GM12891 (cell line): ENCODE results near the gene CFAP97D2.
A peak's percentile ranks its signal among the peaks of the same experiment; 100 is the strongest.
"Not testable (repeated sequence)": the region's sequence is repeated elsewhere in the genome, so short reads cannot be mapped to it uniquely, and the experiment has no call there.

ENCODE experiments used
- DNase-seq: peaks from one replicate; pipeline ENCODE4 v3.0.0; 2011; ENCODE audit warnings: low spot score; ENCODE audit not compliant: insufficient read length
- FAIRE-seq: peaks from 2 replicates; lab custom pipeline; 2011; peaks lifted over from hg19 to GRCh38; lab: Jason Lieb, UNC
- PAX5 ChIP-seq: IDR thresholded peaks from 2 replicates; pipeline ENCODE4 v1.6.1; 2011; ENCODE audit warnings: low read length, moderate library complexity, mild to moderate bottlenecking; ENCODE audit not compliant: insufficient read depth, severe bottlenecking
- POLR2A ChIP-seq: IDR thresholded peaks from 2 replicates; pipeline ENCODE4 v1.6.1; 2011; ENCODE audit warnings: low read depth, low read length, control low read depth
- POLR2AphosphoS5 ChIP-seq: IDR thresholded peaks from 2 replicates; pipeline ENCODE4 v1.6.1; 2011; ENCODE audit warnings: low read depth, low read length, control low read depth
- POU2F2 ChIP-seq: IDR thresholded peaks from 2 replicates; pipeline ENCODE4 v1.6.1; 2011; ENCODE audit warnings: low read depth, mild to moderate bottlenecking, control low read depth, low read length, moderate library complexity
- SPI1 ChIP-seq: IDR thresholded peaks from 2 replicates; pipeline ENCODE4 v1.6.1; 2011; ENCODE audit warnings: low read depth, low read length, control low read depth
- TAF1 ChIP-seq: IDR thresholded peaks from 2 replicates; pipeline ENCODE4 v1.6.1; 2011; ENCODE audit warnings: low read depth, low read length, control low read depth

Gene CFAP97D2

DNA sequence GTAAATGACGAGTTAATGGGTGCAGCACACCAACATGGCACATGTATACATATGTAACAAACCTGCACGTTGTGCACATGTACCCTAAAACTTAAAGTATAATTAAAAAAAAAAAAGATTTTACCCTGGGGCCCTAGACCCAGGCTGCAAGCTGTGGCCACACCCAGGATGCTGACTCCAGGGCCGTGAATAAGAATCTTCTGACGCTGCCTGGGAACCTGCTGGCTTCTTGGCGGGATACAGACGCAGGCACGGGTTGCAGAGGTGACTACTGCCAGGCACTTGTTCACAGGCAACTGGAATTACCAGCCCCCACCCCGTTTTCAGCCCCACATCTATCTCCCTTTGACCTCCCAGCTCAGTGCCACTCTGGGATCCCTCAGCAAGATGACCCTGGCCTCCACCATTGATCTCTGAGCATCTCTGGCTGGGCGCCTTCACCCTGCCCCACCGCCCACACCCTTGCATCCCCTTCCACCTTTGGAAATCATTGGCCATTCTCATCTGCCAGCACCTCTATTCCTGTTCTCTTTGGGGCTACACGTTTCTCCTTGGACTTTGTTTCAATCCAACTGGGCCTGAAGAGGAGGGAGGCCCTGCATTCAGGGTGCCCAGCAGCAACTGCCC, 21.1 kb upstream of the CFAP97D2 start:
- FAIRE-seq = no peak
- no peak for DNase-seq
- TF ChIP-seq POLR2AphosphoS5 (no peak), SPI1 (no peak), TAF1 (no peak), POU2F2 (no peak), POLR2A (no peak), PAX5 (no peak)

- TF ChIP-seq POU2F2 = peak; percentile 75
- not testable (repeated sequence) for DNase-seq
- FAIRE-seq = peak; percentile 59
Measured at GRCh38 chr13:114158869-114159666, 20.0 kb upstream of the CFAP97D2 start.

GRCh38 chr13:114161028-114161556, 18.0 kb upstream of the CFAP97D2 start:
- no peak for DNase-seq
- TF ChIP-seq SPI1 (no peak), TAF1 (no peak)
- FAIRE-seq = peak; percentile 75

DNA sequence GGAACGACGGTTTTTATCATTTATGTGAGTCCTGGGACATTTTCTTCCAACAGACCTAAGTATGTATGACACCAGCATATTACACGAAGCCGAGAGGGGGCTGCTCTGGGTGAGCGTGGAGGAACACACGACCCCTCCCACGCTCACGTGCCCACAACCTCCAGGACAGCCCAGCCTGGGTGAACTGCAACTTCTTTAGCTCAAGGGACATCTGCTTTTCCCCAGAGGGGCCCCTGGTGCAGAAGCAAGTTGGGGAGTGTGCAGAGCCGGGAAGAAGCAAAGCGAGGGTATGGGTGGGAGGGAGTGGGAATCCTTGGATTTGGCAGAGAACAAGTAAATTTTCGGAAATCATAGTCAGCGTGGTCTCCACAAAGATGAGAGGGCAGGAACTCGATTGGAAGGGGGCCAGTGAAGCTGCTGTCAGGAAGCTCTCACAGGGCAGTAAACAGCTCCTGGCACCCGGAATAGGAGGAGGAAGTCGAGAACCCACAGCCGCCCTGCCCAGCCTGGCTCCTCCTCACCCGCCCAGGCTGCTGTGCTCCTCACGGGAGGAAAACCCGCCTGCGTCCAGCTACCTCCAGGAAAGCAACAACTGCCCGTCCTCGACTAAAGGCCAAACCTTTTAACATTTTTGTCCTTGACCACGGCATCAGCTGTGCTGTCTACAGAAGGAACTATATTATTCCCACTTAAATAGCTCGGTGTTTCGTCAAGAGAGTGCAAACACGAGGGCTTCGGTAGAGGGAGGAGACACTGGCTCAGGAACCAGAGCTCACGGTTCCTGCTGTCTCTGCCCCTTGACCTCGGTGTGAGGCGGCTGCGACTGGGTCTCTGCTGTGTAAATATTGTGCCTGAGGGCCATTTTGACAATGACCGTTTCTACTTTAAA, 17.2 kb upstream of the CFAP97D2 start:
- DNase-seq = no peak
- FAIRE-seq = peak; percentile 58
- no peak for TF ChIP-seq TAF1

DNA sequence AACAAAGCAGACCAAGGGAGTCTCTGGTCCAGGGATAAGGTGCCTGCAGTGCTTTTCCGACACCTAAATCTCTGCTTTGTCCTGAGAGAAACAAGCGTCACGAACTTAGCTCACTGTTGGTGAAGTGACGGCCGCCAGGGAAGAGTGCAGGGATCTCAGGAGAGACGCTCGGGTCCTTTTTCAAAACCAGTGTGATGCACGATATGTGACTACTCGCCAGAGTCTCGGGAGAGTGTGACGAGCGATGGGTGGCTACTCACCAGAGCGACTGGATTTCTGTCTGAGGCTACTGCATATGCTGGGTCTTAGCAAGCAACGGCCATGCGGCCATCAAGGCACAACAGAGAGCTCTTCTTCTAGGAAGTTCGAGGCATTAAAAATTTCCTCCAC, 16.5 kb upstream of the CFAP97D2 start:
- peak; percentile 60 for FAIRE-seq

DNA sequence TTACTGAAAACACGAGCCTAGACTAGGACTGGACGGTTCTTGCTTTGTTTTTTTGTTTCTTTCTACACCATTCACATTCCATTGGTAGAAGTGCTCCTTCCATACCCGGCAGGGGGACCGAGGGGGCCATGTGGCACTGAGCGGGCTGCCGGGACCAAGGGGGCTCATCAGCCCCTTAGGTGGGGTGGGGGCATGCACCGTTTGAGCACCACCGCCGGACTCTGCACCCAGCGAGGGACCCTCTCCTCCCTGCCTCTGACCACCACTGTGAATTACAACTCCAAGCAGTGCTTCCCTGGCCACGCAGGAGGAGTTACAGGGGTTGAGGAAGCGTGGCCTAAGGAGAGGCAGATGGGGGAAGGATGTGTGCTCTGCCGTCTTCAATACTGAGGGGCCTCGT, 15.0 kb upstream of the CFAP97D2 start:
- TF ChIP-seq POU2F2 = no peak
- DNase-seq (no peak), FAIRE-seq (no peak)

More for the DNA sequence above, 16.5 kb upstream of the CFAP97D2 start:
- no peak for DNase-seq
- TF ChIP-seq POLR2AphosphoS5 = no peak

DNA sequence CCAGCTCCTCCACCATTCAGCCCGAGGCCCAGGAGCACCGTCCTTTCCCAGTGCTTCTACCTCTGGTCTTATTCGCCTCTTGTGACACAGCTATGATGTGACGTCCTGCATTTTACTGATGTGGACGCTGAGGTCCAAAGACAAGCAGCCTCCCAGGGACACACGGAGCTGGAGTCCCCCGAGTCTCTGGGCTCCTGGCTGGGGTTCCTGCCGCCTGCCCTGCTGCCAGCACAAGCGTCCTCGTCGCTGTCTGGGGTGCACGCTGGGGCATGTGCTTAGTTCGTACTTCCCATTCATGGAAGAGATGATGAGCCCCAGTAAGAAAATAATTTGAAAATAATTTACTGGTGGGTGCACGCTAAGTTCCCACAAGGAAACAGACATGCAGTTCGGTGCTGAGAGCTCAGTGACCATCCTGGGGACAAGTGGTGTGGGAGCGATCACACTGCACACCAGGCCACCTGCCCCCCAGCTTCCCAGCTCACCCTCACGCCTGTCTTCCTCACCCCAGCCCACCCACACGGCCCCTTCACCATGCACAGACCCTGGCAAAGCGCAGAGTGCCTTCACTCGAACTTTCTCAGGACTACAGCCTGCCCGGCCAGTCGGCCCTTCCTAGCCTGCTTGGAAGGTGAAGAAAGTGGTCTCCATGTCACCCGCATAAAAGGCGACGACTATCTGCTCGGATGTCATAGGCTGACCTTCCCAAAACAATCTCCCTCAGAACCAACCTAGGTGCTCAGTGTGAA, 14.2 kb upstream of the CFAP97D2 start:
- FAIRE-seq (no peak), DNase-seq (no peak)
- no peak for TF ChIP-seq POLR2AphosphoS5
- TF ChIP-seq SPI1 = no peak
- TF ChIP-seq PAX5 = no peak
- no peak for TF ChIP-seq POLR2A
- TF ChIP-seq POU2F2 = no peak

- FAIRE-seq (no peak), DNase-seq (no peak)
- TF ChIP-seq POLR2AphosphoS5 = no peak
- no peak for TF ChIP-seq POU2F2
- TF ChIP-seq PAX5 = no peak
- no peak for TF ChIP-seq POLR2A
- TF ChIP-seq TAF1 = no peak
- TF ChIP-seq SPI1 = no peak
Measured at GRCh38 chr13:114166381-114167131, 12.5 kb upstream of the CFAP97D2 start.

GRCh38 chr13:114167426-114167825, 11.6 kb upstream of the CFAP97D2 start:
- no peak for TF ChIP-seq PAX5
- 0 out of 2 replicates have a peak, but pooled peaks have one; percentile 17 for TF ChIP-seq SPI1
- TF ChIP-seq POLR2AphosphoS5 = no peak
- DNase-seq = no peak
- no peak for FAIRE-seq

DNA sequence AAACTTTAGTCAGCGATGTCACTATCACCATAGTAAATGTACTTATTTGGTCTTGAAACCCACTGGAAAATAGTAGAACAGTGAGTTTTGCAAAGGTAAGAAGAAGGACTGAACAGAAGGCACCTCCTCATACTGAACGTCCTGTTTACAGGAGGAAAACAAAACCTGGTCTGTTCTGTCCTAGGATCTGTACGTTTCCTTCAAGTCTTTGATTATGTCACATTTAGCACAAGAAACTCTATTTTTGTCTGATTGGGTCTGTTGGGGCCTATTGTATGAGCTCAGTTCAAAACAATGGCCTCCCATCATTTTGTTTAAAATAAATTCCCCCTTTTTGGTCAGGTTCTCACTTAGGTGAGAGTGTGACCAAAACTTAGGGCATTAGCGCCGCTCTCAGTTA, 11.2 kb upstream of the CFAP97D2 start:
- FAIRE-seq (no peak), DNase-seq (no peak)
- TF ChIP-seq SPI1 (no peak), POU2F2 (no peak), POLR2A (no peak), TAF1 (no peak), POLR2AphosphoS5 (no peak), PAX5 (no peak)
